ENCODE results near the gene CUEDC1.
A peak's percentile ranks its signal among the peaks of the same experiment; 100 is the strongest.

The CUEDC1 gene

GRCh38 chr17:57888311-57889216 lies 66.6 kb downstream of the CUEDC1 start:
- ATAC-seq (replicated peaks) (no peak), DNase-seq (no peak)
- Mint-ChIP-seq H3K36me3 (peaks cover 0 to 2% of the 10 kb centered on the region in 2 donors), H3K27ac (no peak overlapping the region), H3K4me1 (peaks cover 4 to 10% of the 10 kb centered on the region in 2 donors), H3K4me3 (no peak overlapping the region), H3K27me3 (peaks cover 25 to 27% of the 10 kb centered on the region in 2 donors), H3K9me3 (no peaks in the 10 kb centered on the region)

- H3K27ac Mint-ChIP-seq: no peak overlapping the region
- H3K9me3 Mint-ChIP-seq: no peaks in the 10 kb centered on the region
- H3K27me3 Mint-ChIP-seq: peaks cover 14 to 15% of the 10 kb centered on the region in 2 donors
- DNase-seq (no peak), ATAC-seq (replicated peaks) (no peak)
- H3K36me3 Mint-ChIP-seq: peaks cover 0 to 2% of the 10 kb centered on the region in 2 donors
- no peak overlapping the region for H3K4me3 Mint-ChIP-seq
- no peaks in the 10 kb centered on the region for H3K4me1 Mint-ChIP-seq
These were observed 68.1 kb downstream of the CUEDC1 start for GRCh38 chr17:57887161-57887560.

- DNase-seq (no peak), ATAC-seq (replicated peaks) (no peak)
- Mint-ChIP-seq H3K27me3 (peaks cover 5 to 6% of the 10 kb centered on the region in 2 donors), H3K4me1 (no peaks in the 10 kb centered on the region), H3K4me3 (no peak overlapping the region), H3K36me3 (peaks cover 0 to 2% of the 10 kb centered on the region in 2 donors), H3K27ac (no peak overlapping the region), H3K9me3 (no peaks in the 10 kb centered on the region)
These were observed 69.2 kb downstream of the CUEDC1 start for GRCh38 chr17:57886020-57886419.

DNA sequence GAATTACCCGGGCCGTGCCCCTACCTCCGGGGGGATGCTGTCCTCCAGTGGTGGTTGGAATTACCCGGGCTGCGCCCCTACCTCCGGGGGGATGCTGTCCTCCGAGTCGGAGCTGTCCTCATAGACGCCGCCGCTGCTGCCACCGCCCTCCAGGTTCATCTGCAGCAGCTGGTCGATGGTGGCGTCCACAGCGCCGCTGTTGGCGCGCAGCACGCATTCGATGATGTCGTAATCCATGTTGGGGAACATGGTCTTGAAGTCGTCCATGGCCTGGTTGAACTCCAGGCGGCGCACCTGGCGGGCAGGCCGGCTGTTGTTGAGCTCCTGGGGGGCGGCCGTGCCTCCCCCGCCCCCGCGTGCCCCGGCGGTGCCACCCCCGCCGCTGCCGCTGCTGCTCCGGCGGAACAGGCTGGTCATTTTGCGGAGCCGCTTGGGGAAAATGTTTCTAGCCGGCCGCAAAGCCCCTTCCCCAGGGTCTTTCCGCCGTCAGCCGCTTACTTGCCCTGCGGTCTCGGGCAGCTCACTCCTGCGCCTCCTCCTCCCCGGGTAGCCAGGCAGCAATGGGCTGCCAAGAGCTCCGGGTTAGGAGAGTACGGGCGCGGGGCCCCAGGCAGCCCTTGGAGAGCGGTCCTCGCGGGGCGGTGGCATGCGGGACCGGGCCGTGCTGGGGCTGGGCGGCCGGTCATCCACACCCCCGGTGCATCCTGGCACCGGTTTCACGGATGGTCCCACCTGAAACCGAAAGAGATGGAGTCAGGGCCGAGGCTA lies 69.9 kb downstream of the CUEDC1 start:
- Mint-ChIP-seq H3K36me3 (peaks cover 0 to 2% of the 10 kb centered on the region in 2 donors), H3K9me3 (no peaks in the 10 kb centered on the region), H3K27me3 (peaks cover 5 to 8% of the 10 kb centered on the region in 2 donors), H3K27ac (no peak overlapping the region), H3K4me3 (no peak overlapping the region), H3K4me1 (no peaks in the 10 kb centered on the region)
- ATAC-seq (replicated peaks) (no peak), DNase-seq (no peak)

- H3K9me3 Mint-ChIP-seq: no peaks in the 10 kb centered on the region
- H3K27ac Mint-ChIP-seq: no peak overlapping the region
- no peaks in the 10 kb centered on the region for H3K4me1 Mint-ChIP-seq
- H3K4me3 Mint-ChIP-seq: no peak overlapping the region
- peaks cover 5 to 8% of the 10 kb centered on the region in 2 donors for H3K27me3 Mint-ChIP-seq
- no peak for DNase-seq
- H3K36me3 Mint-ChIP-seq: peaks cover 0 to 2% of the 10 kb centered on the region in 2 donors
- no peak for ATAC-seq (replicated peaks)
These were observed 73.3 kb downstream of the CUEDC1 start for GRCh38 chr17:57881783-57882351.

- peaks cover 0 to 2% of the 10 kb centered on the region in 2 donors for H3K36me3 Mint-ChIP-seq
- DNase-seq (no peak), ATAC-seq (replicated peaks) (no peak)
- no peaks in the 10 kb centered on the region for H3K4me1 Mint-ChIP-seq
- H3K27ac Mint-ChIP-seq: no peak overlapping the region
- H3K9me3 Mint-ChIP-seq: no peaks in the 10 kb centered on the region
- peaks cover 10 to 12% of the 10 kb centered on the region in 2 donors for H3K27me3 Mint-ChIP-seq
- no peak overlapping the region for H3K4me3 Mint-ChIP-seq
These were observed 74.1 kb downstream of the CUEDC1 start for GRCh38 chr17:57881143-57881542.

DNA sequence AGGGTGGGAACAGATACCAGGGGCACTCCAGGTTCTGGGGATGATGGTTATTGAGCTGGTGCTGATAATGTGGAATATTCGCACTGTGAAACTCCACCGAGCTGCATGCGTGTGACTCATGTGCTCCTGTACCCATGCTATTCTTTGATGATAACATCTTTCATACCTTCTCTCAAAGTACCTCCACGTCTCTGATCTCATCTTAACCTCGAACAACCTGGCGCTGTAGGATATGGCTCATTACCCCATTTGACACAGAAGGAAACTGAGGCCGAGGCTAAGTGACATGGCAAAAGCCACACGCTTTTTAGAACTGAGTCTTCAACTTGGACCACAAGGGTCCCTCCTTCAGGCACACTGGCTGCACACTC lies 75.1 kb downstream of the CUEDC1 start:
- H3K4me1 Mint-ChIP-seq: peaks cover 3 to 4% of the 10 kb centered on the region in 2 donors
- H3K9me3 Mint-ChIP-seq: no peaks in the 10 kb centered on the region
- H3K27ac Mint-ChIP-seq: no peak overlapping the region
- H3K36me3 Mint-ChIP-seq: peaks cover 0 to 2% of the 10 kb centered on the region in 2 donors
- H3K4me3 Mint-ChIP-seq: no peak overlapping the region
- peaks cover 21 to 22% of the 10 kb centered on the region in 2 donors for H3K27me3 Mint-ChIP-seq
- no peak for ATAC-seq (replicated peaks)
- DNase-seq: no peak

- peaks cover 3 to 9% of the 10 kb centered on the region in 2 donors for H3K4me1 Mint-ChIP-seq
- peaks cover 0 to under 1% of the 10 kb centered on the region in 2 donors for H3K36me3 Mint-ChIP-seq
- DNase-seq (no peak), ATAC-seq (replicated peaks) (no peak)
- H3K27me3 Mint-ChIP-seq: peaks cover 23% of the 10 kb centered on the region in 2 donors
- H3K4me3 Mint-ChIP-seq: no peak overlapping the region
- H3K9me3 Mint-ChIP-seq: no peaks in the 10 kb centered on the region
- no peak overlapping the region for H3K27ac Mint-ChIP-seq
These were observed 75.7 kb downstream of the CUEDC1 start for GRCh38 chr17:57879437-57880085.

DNA sequence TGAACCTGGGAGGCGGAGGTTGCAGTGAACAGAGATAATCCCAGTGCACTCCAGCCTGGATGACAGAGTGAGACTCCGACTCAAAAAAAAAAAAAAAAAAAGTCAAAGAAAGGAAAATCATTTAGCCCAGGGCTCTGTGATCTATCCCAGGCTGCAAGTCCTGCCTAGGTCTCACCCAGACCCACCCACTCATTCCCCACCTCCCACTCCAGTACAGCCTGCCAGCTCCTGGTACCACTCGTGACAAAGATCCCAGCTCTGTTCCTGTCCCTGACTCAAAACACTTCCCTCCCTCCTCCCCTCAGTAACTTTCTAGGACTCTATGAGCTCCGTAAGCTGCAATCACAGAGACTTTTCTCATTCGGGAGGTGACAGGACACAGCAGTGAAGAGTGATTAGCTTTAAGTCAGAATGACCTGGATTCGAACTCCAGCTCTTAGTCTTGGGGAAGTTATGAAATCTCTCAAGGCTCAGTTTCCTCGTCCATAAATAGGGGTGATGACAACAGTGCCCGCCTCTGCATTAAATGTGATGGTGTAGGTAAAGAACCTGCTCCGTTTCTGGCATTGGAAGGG lies 77.3 kb downstream of the CUEDC1 start:
- H3K27ac Mint-ChIP-seq: no peak overlapping the region
- no peak for ATAC-seq (replicated peaks)

DNA sequence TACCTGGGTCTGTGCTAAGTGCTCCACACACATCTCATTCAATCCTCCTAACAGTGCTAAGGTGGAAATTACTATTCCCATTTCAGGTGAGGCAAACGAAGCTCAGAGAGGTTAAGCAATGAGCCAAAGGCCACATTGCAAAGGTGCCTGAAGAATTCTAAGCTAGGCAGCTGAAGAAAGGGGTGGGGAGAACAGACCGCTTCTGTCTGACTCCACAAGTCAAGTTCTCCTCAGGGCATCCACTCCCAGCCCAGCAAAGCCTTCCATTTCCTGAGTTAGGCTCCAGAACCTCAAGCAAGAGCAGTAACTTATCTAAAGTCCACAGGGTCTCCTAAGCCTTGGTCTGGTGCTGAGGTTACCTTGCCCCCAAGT lies 78.4 kb downstream of the CUEDC1 start:
- Mint-ChIP-seq H3K27ac (no peak overlapping the region), H3K27me3 (peaks cover 44 to 47% of the 10 kb centered on the region in 2 donors), H3K36me3 (no peaks in the 10 kb centered on the region), H3K4me3 (no peak overlapping the region), H3K4me1 (peaks cover 24 to 31% of the 10 kb centered on the region in 2 donors), H3K9me3 (no peaks in the 10 kb centered on the region)
- no peak for DNase-seq
- no peak for ATAC-seq (replicated peaks)

More for the DNA sequence above, 77.3 kb downstream of the CUEDC1 start:
- Mint-ChIP-seq H3K4me3 (no peak overlapping the region), H3K27me3 (peaks cover 37% of the 10 kb centered on the region in 2 donors), H3K4me1 (peaks cover 17 to 26% of the 10 kb centered on the region in 2 donors), H3K36me3 (no peaks in the 10 kb centered on the region), H3K9me3 (no peaks in the 10 kb centered on the region)
- DNase-seq: no peak

DNA sequence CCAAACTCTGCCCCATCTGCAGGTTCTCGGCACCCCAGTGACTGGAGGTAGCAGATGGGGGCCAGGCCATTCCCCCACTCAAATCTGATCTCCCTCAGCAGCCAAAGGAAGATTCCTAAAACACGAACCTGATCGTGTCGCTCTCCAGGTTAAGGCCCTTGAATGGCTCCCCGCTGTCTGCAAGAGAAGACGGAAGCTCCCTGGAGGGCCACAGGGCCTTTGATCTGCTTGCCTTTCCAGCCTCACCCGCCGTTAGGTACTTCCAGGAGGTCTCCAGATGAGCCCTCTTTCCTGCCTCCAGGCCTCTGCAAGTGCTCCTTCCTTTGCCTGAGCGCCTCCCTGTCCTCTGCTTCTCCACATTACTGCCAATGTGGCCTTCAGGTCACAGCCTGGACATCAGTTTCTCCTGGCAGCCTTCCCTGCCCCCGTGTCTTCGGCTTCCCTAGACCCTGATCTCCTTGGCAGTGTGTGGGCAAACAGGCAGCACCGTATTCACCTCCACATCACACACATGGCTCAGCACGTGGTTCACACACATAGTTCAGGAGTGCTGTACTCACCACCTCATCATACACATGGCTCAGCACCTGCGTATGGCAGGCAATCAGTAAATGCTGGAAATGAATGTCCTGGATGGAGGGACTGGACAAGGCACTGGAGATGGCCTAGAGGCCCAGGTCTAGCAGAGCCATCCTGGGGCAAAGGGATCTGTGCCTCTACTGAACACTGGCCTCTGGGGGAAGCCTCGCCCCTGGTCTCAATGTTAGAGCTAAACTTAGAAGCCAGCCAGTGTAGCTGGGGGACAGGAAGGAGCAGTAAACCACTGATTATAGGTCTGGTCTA lies 79.0 kb downstream of the CUEDC1 start:
- no peak overlapping the region for H3K27ac Mint-ChIP-seq
- ATAC-seq (replicated peaks): no peak
- DNase-seq: no peak
- peaks cover 24 to 31% of the 10 kb centered on the region in 2 donors for H3K4me1 Mint-ChIP-seq
- no peak overlapping the region for H3K4me3 Mint-ChIP-seq
- H3K36me3 Mint-ChIP-seq: no peaks in the 10 kb centered on the region
- peaks cover 46 to 49% of the 10 kb centered on the region in 2 donors for H3K27me3 Mint-ChIP-seq
- no peaks in the 10 kb centered on the region for H3K9me3 Mint-ChIP-seq

DNA sequence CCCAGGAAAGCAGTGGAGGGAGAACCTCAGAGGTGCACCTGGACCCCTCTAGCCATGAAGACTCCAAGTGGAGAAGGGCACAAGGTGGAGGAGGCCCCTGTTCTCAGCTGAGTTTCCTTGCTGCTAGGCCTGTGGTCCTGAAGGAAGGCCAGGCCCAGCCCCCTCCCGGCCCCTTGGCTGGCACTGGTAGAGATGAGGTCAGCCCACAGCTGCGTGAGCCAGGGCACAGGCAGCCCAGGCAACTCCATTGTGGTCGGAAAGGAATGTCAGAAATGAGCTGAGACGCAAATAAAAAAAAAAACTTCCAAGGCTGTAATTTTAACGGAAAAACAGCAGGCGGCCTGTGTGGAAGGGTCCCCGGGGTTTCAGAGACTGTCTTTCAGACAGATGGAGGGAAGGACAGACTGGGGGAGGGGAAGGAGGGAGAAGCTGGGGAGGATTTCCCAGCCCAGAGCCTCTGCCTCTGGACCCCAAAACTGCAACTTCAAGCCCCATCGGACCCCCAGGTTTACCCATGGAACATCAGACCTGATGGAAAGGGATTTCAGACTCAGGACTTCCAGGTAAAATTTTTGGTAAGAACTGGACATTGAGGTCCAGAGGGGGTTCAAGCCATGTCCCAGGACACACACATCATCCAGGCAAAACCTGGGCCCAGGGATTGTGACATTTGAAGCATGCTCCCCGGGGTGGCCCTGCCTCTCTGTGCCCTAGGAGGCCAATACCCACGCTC lies 79.8 kb downstream of the CUEDC1 start:
- Mint-ChIP-seq H3K36me3 (no peaks in the 10 kb centered on the region), H3K4me3 (no peak overlapping the region), H3K9me3 (no peaks in the 10 kb centered on the region), H3K27me3 (peaks cover 42 to 51% of the 10 kb centered on the region in 2 donors), H3K4me1 (peaks cover 24 to 31% of the 10 kb centered on the region in 2 donors), H3K27ac (peak overlapping the region; percentile 20)
- no peak for DNase-seq
- ATAC-seq (replicated peaks): peak; percentile 57 to 64

Measured in stimulated activated naive B cell treated with anti-CD40 and anti-IgM and Interleukin-4, amounts not matched to agents 10 μg/mL and 1 μg/mL and 100 μg/mL, for 72 hours (primary cell).